ENCODE results near the gene CHD5. TPM values are rescaled to one million over a fixed set of nuclear protein-coding genes. Genes with fewer than 3 reads are reported as not detected.
A peak's percentile ranks its signal among the peaks of the same experiment; 100 is the strongest.

The CHD5 gene
- polyA plus RNA-seq, 1 donor: 2.6 TPM

GRCh38 chr1:6111991-6112689 lies 68.0 kb downstream of the CHD5 start:
- Histone ChIP-seq H3K27ac (ENCODE audit: low read length) (no peak overlapping the region), H3K4me1 (ENCODE audit: control insufficient read depth, insufficient read depth, low read length) (no peaks in the 10 kb centered on the region), H3K9me3 (ENCODE audit: control insufficient read depth, low read depth, low read length) (no peaks in the 10 kb centered on the region), H3K27me3 (ENCODE audit: control insufficient read depth, insufficient read depth, low read length) (peaks cover 8% of the 10 kb centered on the region), H3K36me3 (ENCODE audit: control insufficient read depth, insufficient read depth, low read length) (no peaks in the 10 kb centered on the region), H3K4me3 (ENCODE audit: low read length) (no peak overlapping the region)
- DNase-seq: no peak
- 97% methylated on average over 5 of the region's 13 CpGs for WGBS (ENCODE audit: insufficient coverage, low lambda C conversion rate)

GRCh38 chr1:6111571-6111970 lies 68.5 kb downstream of the CHD5 start:
- Histone ChIP-seq H3K36me3 (ENCODE audit: control insufficient read depth, insufficient read depth, low read length) (no peaks in the 10 kb centered on the region), H3K27me3 (ENCODE audit: control insufficient read depth, insufficient read depth, low read length) (peaks cover 8% of the 10 kb centered on the region), H3K4me1 (ENCODE audit: control insufficient read depth, insufficient read depth, low read length) (no peaks in the 10 kb centered on the region), H3K27ac (ENCODE audit: low read length) (no peak overlapping the region), H3K9me3 (ENCODE audit: control insufficient read depth, low read depth, low read length) (no peaks in the 10 kb centered on the region), H3K4me3 (ENCODE audit: low read length) (no peak overlapping the region)
- DNase-seq: no peak
- WGBS (ENCODE audit: insufficient coverage, low lambda C conversion rate): no CpG with 5 or more reads among the region's 24 CpGs

GRCh38 chr1:6110326-6110725 lies 69.8 kb downstream of the CHD5 start:
- Histone ChIP-seq H3K36me3 (ENCODE audit: control insufficient read depth, insufficient read depth, low read length) (no peaks in the 10 kb centered on the region), H3K27me3 (ENCODE audit: control insufficient read depth, insufficient read depth, low read length) (peaks cover 8% of the 10 kb centered on the region), H3K9me3 (ENCODE audit: control insufficient read depth, low read depth, low read length) (no peaks in the 10 kb centered on the region), H3K27ac (ENCODE audit: low read length) (no peak overlapping the region), H3K4me1 (ENCODE audit: control insufficient read depth, insufficient read depth, low read length) (no peaks in the 10 kb centered on the region), H3K4me3 (ENCODE audit: low read length) (no peak overlapping the region)
- 60% methylated on average over 1 of the region's 15 CpGs for WGBS (ENCODE audit: insufficient coverage, low lambda C conversion rate)
- no peak for DNase-seq

- WGBS (ENCODE audit: insufficient coverage, low lambda C conversion rate): no CpG with 5 or more reads among the region's 24 CpGs
Observed at GRCh38 chr1:6109688-6110087, 70.4 kb downstream of the CHD5 start.

GRCh38 chr1:6108937-6109614 lies 71.0 kb downstream of the CHD5 start:
- peak; percentile 7 to 19 for DNase-seq
- Histone ChIP-seq H3K4me1 (ENCODE audit: control insufficient read depth, insufficient read depth, low read length) (no peaks in the 10 kb centered on the region), H3K27ac (ENCODE audit: low read length) (no peak overlapping the region), H3K9me3 (ENCODE audit: control insufficient read depth, low read depth, low read length) (no peaks in the 10 kb centered on the region), H3K4me3 (ENCODE audit: low read length) (no peak overlapping the region), H3K36me3 (ENCODE audit: control insufficient read depth, insufficient read depth, low read length) (no peaks in the 10 kb centered on the region), H3K27me3 (ENCODE audit: control insufficient read depth, insufficient read depth, low read length) (peaks cover 8% of the 10 kb centered on the region)
- no CpG with 5 or more reads among the region's 15 CpGs for WGBS (ENCODE audit: insufficient coverage, low lambda C conversion rate)

More at GRCh38 chr1:6109688-6110087, 70.4 kb downstream of the CHD5 start:
- H3K4me3 ChIP-seq (ENCODE audit: low read length): no peak overlapping the region
- no peaks in the 10 kb centered on the region for H3K36me3 ChIP-seq (ENCODE audit: control insufficient read depth, insufficient read depth, low read length)
- no peak for DNase-seq
- H3K9me3 ChIP-seq (ENCODE audit: control insufficient read depth, low read depth, low read length): no peaks in the 10 kb centered on the region
- no peak overlapping the region for H3K27ac ChIP-seq (ENCODE audit: low read length)
- peaks cover 8% of the 10 kb centered on the region for H3K27me3 ChIP-seq (ENCODE audit: control insufficient read depth, insufficient read depth, low read length)
- no peaks in the 10 kb centered on the region for H3K4me1 ChIP-seq (ENCODE audit: control insufficient read depth, insufficient read depth, low read length)

- DNase-seq: no peak
- H3K9me3 ChIP-seq (ENCODE audit: control insufficient read depth, low read depth, low read length): no peaks in the 10 kb centered on the region
- WGBS (ENCODE audit: insufficient coverage, low lambda C conversion rate): 84% methylated on average over 2 of the region's 2 CpGs
- no peaks in the 10 kb centered on the region for H3K36me3 ChIP-seq (ENCODE audit: control insufficient read depth, insufficient read depth, low read length)
- no peak overlapping the region for H3K27ac ChIP-seq (ENCODE audit: low read length)
- H3K27me3 ChIP-seq (ENCODE audit: control insufficient read depth, insufficient read depth, low read length): peaks cover 8% of the 10 kb centered on the region
- no peak overlapping the region for H3K4me3 ChIP-seq (ENCODE audit: low read length)
- no peaks in the 10 kb centered on the region for H3K4me1 ChIP-seq (ENCODE audit: control insufficient read depth, insufficient read depth, low read length)
Observed at GRCh38 chr1:6108476-6108875, 71.6 kb downstream of the CHD5 start.

- Histone ChIP-seq H3K4me3 (ENCODE audit: low read length) (no peak overlapping the region), H3K27ac (ENCODE audit: low read length) (no peak overlapping the region), H3K36me3 (ENCODE audit: control insufficient read depth, insufficient read depth, low read length) (no peaks in the 10 kb centered on the region), H3K27me3 (ENCODE audit: control insufficient read depth, insufficient read depth, low read length) (peaks cover 8% of the 10 kb centered on the region), H3K4me1 (ENCODE audit: control insufficient read depth, insufficient read depth, low read length) (no peaks in the 10 kb centered on the region), H3K9me3 (ENCODE audit: control insufficient read depth, low read depth, low read length) (no peaks in the 10 kb centered on the region)
- no peak for DNase-seq
- 91% methylated on average over 8 of the region's 8 CpGs for WGBS (ENCODE audit: insufficient coverage, low lambda C conversion rate)
Observed at GRCh38 chr1:6107409-6108356, 72.4 kb downstream of the CHD5 start.

GRCh38 chr1:6106977-6107376 lies 73.1 kb downstream of the CHD5 start:
- no peak overlapping the region for H3K27ac ChIP-seq (ENCODE audit: low read length)
- H3K27me3 ChIP-seq (ENCODE audit: control insufficient read depth, insufficient read depth, low read length): peaks cover 12% of the 10 kb centered on the region
- H3K4me3 ChIP-seq (ENCODE audit: low read length): no peak overlapping the region
- WGBS (ENCODE audit: insufficient coverage, low lambda C conversion rate): 98% methylated on average over 6 of the region's 6 CpGs
- no peak for DNase-seq
- H3K36me3 ChIP-seq (ENCODE audit: control insufficient read depth, insufficient read depth, low read length): no peaks in the 10 kb centered on the region
- H3K4me1 ChIP-seq (ENCODE audit: control insufficient read depth, insufficient read depth, low read length): no peaks in the 10 kb centered on the region
- H3K9me3 ChIP-seq (ENCODE audit: control insufficient read depth, low read depth, low read length): no peaks in the 10 kb centered on the region

GRCh38 chr1:6106321-6106731 lies 73.8 kb downstream of the CHD5 start:
- H3K27me3 ChIP-seq (ENCODE audit: control insufficient read depth, insufficient read depth, low read length): peaks cover 15% of the 10 kb centered on the region
- H3K9me3 ChIP-seq (ENCODE audit: control insufficient read depth, low read depth, low read length): no peaks in the 10 kb centered on the region
- H3K4me3 ChIP-seq (ENCODE audit: low read length): no peak overlapping the region
- no peak overlapping the region for H3K27ac ChIP-seq (ENCODE audit: low read length)
- no CpG with 5 or more reads among the region's 28 CpGs for WGBS (ENCODE audit: insufficient coverage, low lambda C conversion rate)
- H3K4me1 ChIP-seq (ENCODE audit: control insufficient read depth, insufficient read depth, low read length): no peaks in the 10 kb centered on the region
- DNase-seq: no peak
- H3K36me3 ChIP-seq (ENCODE audit: control insufficient read depth, insufficient read depth, low read length): no peaks in the 10 kb centered on the region

- no peak for DNase-seq
- Histone ChIP-seq H3K9me3 (ENCODE audit: control insufficient read depth, low read depth, low read length) (no peaks in the 10 kb centered on the region), H3K27me3 (ENCODE audit: control insufficient read depth, insufficient read depth, low read length) (peaks cover 15% of the 10 kb centered on the region), H3K4me3 (ENCODE audit: low read length) (no peak overlapping the region), H3K4me1 (ENCODE audit: control insufficient read depth, insufficient read depth, low read length) (no peaks in the 10 kb centered on the region), H3K27ac (ENCODE audit: low read length) (no peak overlapping the region), H3K36me3 (ENCODE audit: control insufficient read depth, insufficient read depth, low read length) (no peaks in the 10 kb centered on the region)
- WGBS (ENCODE audit: insufficient coverage, low lambda C conversion rate): no CpG with 5 or more reads among the region's 7 CpGs
Observed at GRCh38 chr1:6105763-6106162, 74.4 kb downstream of the CHD5 start.

Data from large intestine (tissue), 3 donors.